ENCODE measurements around the gene TRHDE.

DNA sequence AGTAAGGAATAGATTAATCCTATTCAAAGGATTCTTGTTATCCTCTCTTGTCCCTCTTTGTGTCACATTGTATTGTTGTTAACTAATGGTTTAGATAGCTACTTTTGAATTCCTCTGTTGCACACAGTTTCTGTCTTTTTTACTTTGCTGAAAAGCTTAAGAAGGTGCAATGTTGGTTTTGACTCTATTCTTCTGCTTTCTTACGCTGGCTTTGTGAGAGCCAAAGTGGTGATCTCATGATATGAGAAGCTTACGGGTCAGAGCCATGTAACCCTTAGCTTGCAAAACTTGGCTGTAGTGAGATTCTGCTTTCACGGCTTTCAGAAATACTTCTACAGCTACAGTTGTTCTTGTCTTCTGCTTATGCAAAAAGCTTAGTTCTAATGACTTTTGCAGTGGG is 239.7 kb downstream of the TRHDE start:
- TF ChIP-seq CSDC2 (CRISPR knock-in tag; IDR thresholded peaks at IDR 0.05), result no peak
- TF ChIP-seq, protein P1, sequence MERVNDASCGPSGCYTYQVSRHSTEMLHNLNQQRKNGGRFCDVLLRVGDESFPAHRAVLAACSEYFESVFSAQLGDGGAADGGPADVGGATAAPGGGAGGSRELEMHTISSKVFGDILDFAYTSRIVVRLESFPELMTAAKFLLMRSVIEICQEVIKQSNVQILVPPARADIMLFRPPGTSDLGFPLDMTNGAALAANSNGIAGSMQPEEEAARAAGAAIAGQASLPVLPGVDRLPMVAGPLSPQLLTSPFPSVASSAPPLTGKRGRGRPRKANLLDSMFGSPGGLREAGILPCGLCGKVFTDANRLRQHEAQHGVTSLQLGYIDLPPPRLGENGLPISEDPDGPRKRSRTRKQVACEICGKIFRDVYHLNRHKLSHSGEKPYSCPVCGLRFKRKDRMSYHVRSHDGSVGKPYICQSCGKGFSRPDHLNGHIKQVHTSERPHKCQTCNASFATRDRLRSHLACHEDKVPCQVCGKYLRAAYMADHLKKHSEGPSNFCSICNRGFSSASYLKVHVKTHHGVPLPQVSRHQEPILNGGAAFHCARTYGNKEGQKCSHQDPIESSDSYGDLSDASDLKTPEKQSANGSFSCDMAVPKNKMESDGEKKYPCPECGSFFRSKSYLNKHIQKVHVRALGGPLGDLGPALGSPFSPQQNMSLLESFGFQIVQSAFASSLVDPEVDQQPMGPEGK (CRISPR knock-in tag; IDR thresholded peaks at IDR 0.05; ENCODE audit: borderline replicate concordance), result no peak
- TF ChIP-seq, protein P2, sequence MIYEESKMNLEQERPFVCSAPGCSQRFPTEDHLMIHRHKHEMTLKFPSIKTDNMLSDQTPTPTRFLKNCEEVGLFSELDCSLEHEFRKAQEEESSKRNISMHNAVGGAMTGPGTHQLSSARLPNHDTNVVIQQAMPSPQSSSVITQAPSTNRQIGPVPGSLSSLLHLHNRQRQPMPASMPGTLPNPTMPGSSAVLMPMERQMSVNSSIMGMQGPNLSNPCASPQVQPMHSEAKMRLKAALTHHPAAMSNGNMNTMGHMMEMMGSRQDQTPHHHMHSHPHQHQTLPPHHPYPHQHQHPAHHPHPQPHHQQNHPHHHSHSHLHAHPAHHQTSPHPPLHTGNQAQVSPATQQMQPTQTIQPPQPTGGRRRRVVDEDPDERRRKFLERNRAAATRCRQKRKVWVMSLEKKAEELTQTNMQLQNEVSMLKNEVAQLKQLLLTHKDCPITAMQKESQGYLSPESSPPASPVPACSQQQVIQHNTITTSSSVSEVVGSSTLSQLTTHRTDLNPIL (CRISPR knock-in tag; IDR thresholded peaks at IDR 0.05; ENCODE audit: low read depth), result no peak
